ENCODE results near the gene HYDIN. TPM values are rescaled to one million over a fixed set of nuclear protein-coding genes. Genes with fewer than 3 reads are reported as not detected.

HYDIN gene
- polyA plus RNA-seq, 1 donor from 2014 or later, result 2.2 TPM

- H3K79me2 ChIP-seq (replicated peaks; ENCODE audit: insufficient read depth, low read length), result peaks cover 14% of the 10 kb centered on the region
- H3K27me3 ChIP-seq (ENCODE audit: insufficient read depth, low read depth, low read length), result no peaks in the 10 kb centered on the region
- H2AFZ ChIP-seq (ENCODE audit: low read depth, low read length), result no peak overlapping the region
- no peak overlapping the region for H3K4me2 ChIP-seq (ENCODE audit: low read length)
- H3K36me3 ChIP-seq (ENCODE audit: insufficient read depth, low read length), result no peaks in the 10 kb centered on the region
- no peaks in the 10 kb centered on the region for H3K9me2 ChIP-seq (ENCODE audit: insufficient read depth, low read length)
- no peak for TF ChIP-seq REST (IDR thresholded peaks at IDR 0.05; ENCODE audit: borderline replicate concordance)
- TF ChIP-seq POLR2AphosphoS5 (IDR thresholded peaks at IDR 0.05), result no peak
- TF ChIP-seq TAF1 (IDR thresholded peaks at IDR 0.05; ENCODE audit: low read depth), result no peak
- no peak for TF ChIP-seq CTCF (IDR thresholded peaks at IDR 0.05; ENCODE audit: poor library complexity, severe bottlenecking)
- TF ChIP-seq SMC3 (conservative IDR thresholded peaks at IDR 0.05; ENCODE audit: poor library complexity), result no peak
- no peak for TF ChIP-seq EZH2 (IDR thresholded peaks at IDR 0.05; ENCODE audit: borderline replicate concordance, insufficient read depth, low read length, poor library complexity, severe bottlenecking)
- TF ChIP-seq EP300 (conservative IDR thresholded peaks at IDR 0.05; ENCODE audit: poor library complexity, severe bottlenecking), result no peak
- TF ChIP-seq RAD21 (conservative IDR thresholded peaks at IDR 0.05), result no peak
- H3K4me3 ChIP-seq (ENCODE audit: low read length), result no peak overlapping the region
- H3K9ac ChIP-seq (ENCODE audit: low read length), result no peak overlapping the region
- H3K9me3 ChIP-seq (ENCODE audit: low read length), result no peaks in the 10 kb centered on the region
- H3F3A ChIP-seq (ENCODE audit: insufficient read depth, low read length, poor library complexity, severe bottlenecking), result no peaks in the 10 kb centered on the region
- H4K20me1 ChIP-seq (ENCODE audit: insufficient read depth), result no peaks in the 10 kb centered on the region
- no peak overlapping the region for H3K27ac ChIP-seq (ENCODE audit: low read length)
Observed at GRCh38 chr16:70804153-70804733, 426.3 kb downstream of the HYDIN start.

- Histone ChIP-seq H3K27me3 (ENCODE audit: insufficient read depth, low read depth, low read length) (no peaks in the 10 kb centered on the region), H2AFZ (ENCODE audit: low read depth, low read length) (no peak overlapping the region), H3K4me3 (ENCODE audit: low read length) (no peak overlapping the region)
Observed at GRCh38 chr16:70803319-70803718, 427.2 kb downstream of the HYDIN start.

More at GRCh38 chr16:70803319-70803718, 427.2 kb downstream of the HYDIN start:
- Histone ChIP-seq H3F3A (ENCODE audit: insufficient read depth, low read length, poor library complexity, severe bottlenecking) (no peaks in the 10 kb centered on the region), H4K20me1 (ENCODE audit: insufficient read depth) (no peaks in the 10 kb centered on the region), H3K36me3 (ENCODE audit: insufficient read depth, low read length) (no peaks in the 10 kb centered on the region), H3K9me3 (ENCODE audit: low read length) (no peaks in the 10 kb centered on the region), H3K9ac (ENCODE audit: low read length) (no peak overlapping the region), H3K4me2 (ENCODE audit: low read length) (no peak overlapping the region), H3K27ac (ENCODE audit: low read length) (no peak overlapping the region), H3K79me2 (replicated peaks; ENCODE audit: insufficient read depth, low read length) (peaks cover 23% of the 10 kb centered on the region), H3K9me2 (ENCODE audit: insufficient read depth, low read length) (no peaks in the 10 kb centered on the region)
- TF ChIP-seq CTCF (IDR thresholded peaks at IDR 0.05; ENCODE audit: poor library complexity, severe bottlenecking) (no peak), TAF1 (IDR thresholded peaks at IDR 0.05; ENCODE audit: low read depth) (no peak), RAD21 (conservative IDR thresholded peaks at IDR 0.05) (no peak), SMC3 (conservative IDR thresholded peaks at IDR 0.05; ENCODE audit: poor library complexity) (no peak), EP300 (conservative IDR thresholded peaks at IDR 0.05; ENCODE audit: poor library complexity, severe bottlenecking) (no peak), EZH2 (IDR thresholded peaks at IDR 0.05; ENCODE audit: borderline replicate concordance, insufficient read depth, low read length, poor library complexity, severe bottlenecking) (no peak), POLR2AphosphoS5 (IDR thresholded peaks at IDR 0.05) (no peak)
